ENCODE measurements around the gene GAPT. TPM values are rescaled to one million over a fixed set of nuclear protein-coding genes. Genes with fewer than 3 reads are reported as not detected.
A peak's percentile ranks its signal among the peaks of the same experiment; 100 is the strongest.

Gene GAPT
- polyA plus RNA-seq, 1 of the 3 experiments (the other 2 are of a cell fraction) = not detected

DNA sequence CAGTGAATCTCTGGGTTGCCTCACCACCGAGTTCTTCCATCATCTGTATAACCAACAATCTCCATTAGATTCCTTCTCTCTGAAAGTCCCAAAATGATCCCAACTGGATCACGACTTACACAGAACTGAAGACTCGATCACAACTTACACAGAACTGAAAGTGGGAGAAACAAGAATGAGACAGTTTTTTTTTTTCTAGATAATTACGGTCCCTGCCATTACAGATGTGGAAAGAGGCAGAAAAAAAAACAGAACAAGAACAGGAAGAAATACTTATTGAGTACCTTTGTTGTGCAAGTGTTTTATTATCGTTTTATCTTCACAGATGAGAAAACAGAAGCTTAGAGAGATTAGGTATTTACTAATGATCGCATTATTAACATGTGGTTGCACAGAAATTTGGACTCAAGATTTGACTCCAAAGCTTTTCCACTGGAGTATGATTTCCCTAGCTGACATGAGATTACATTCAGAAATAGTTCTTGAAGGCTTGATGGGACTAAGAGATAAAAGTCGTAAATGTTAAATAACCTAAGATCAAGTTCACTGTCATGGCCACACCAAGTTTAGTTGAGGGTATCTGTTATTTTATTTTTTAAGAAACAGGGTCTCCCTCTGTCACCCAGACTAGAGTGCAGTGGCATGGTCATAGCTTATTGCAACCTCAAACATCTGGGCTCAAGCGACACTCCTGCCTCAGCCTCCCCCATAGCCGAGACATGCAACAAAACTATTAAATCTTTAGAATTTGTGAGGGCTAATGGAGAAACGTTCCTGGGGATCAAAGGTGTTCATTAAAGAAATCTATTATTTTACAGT, 40.2 kb upstream of the GAPT start (continued):
- TF ChIP-seq, protein P1, sequence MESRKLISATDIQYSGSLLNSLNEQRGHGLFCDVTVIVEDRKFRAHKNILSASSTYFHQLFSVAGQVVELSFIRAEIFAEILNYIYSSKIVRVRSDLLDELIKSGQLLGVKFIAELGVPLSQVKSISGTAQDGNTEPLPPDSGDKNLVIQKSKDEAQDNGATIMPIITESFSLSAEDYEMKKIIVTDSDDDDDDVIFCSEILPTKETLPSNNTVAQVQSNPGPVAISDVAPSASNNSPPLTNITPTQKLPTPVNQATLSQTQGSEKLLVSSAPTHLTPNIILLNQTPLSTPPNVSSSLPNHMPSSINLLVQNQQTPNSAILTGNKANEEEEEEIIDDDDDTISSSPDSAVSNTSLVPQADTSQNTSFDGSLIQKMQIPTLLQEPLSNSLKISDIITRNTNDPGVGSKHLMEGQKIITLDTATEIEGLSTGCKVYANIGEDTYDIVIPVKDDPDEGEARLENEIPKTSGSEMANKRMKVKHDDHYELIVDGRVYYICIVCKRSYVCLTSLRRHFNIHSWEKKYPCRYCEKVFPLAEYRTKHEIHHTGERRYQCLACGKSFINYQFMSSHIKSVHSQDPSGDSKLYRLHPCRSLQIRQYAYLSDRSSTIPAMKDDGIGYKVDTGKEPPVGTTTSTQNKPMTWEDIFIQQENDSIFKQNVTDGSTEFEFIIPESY (IDR thresholded peaks at IDR 0.05; ENCODE audit: borderline replicate concordance, low read depth) = no peak

DNA sequence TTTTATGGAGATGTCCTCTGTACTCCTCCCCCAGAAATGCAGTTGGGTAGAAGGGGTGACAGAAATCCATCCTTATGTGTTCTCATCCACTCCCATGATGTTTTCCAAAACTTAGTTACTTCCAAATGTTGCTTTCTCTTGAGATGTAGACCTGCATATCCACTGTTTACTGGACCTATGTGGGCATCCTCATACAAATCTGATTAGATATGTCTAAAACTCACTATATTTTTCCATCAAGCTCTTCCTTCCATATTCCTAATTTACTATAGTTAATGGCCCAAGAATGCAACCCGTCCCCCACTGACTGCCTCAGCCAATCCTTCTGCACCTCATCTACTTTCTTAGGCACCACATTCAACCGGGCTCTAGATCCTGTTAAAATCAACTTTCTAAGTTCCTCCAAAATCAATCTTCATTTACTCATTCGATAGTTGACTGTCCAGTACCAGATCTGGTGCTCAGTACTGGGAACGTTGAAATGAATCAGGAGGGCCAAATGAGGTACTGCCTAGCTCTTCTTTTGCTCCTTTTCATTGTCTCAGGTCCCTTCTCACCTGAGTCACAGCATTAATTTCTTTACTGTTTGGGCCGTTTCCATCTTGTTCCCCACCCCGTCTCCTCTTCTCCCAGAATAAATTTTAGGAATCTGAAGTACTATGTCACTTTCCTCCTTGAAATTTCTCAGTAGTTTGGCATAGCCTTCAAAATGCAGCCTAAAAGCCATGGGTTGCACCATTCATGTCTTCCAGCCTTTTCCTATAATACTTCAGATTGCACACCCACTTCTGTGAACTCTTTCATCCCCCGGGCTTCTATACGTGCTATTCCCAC, 39.3 kb upstream of the GAPT start:
- Histone ChIP-seq H3K79me2 (ENCODE audit: insufficient read depth) (peaks cover 33% of the 10 kb centered on the region), H3K27me3 (ENCODE audit: insufficient read depth) (no peaks in the 10 kb centered on the region), H4K20me1 (ENCODE audit: insufficient read depth) (peaks cover 41% of the 10 kb centered on the region), H3K4me1 (ENCODE audit: control insufficient read depth in 1 of 2, insufficient read depth in 2 of 2, low read depth in 1 of 2, low read length in 1 of 2) (no peaks in the 10 kb centered on the region; a peak in 1 of 4 replicates), H2AFZ (ENCODE audit: low read depth) (no peak overlapping the region), H3K4me2 (no peak overlapping the region), H3K36me3 (replicated peaks in 1 of 2; ENCODE audit: control insufficient read depth in 1 of 2, insufficient read depth in 2 of 2, low read length in 1 of 2) (peaks cover 43 to 47% of the 10 kb centered on the region in 2 experiments), H3K9me2 (no peaks in the 10 kb centered on the region), H3F3A (replicated peaks; ENCODE audit: insufficient read depth) (peaks cover 70% of the 10 kb centered on the region), H3K9ac (no peak overlapping the region), H3K4me3 (ENCODE audit: low read depth in 2 of 2, low read length in 1 of 2) (no peak overlapping the region), H3K27ac (ENCODE audit: low read depth in 2 of 2, low read length in 1 of 2) (peak overlapping the region in 1 of 2 experiments; percentile 87; a peak in 1 of 4 replicates), H3K9me3 (no peaks in the 10 kb centered on the region)
- 94% methylated on average over 8 of the region's 8 CpGs for WGBS (ENCODE audit: low lambda C conversion rate)
- TF ChIP-seq RCOR1 (IDR thresholded peaks at IDR 0.05; ENCODE audit: low read length) = no peak
- TF ChIP-seq JUND (IDR thresholded peaks at IDR 0.05) = no peak
- TF ChIP-seq MXI1 (IDR thresholded peaks at IDR 0.05; ENCODE audit: low read depth, low read length) = no peak
- peak; percentile 10; the same call in 1 of the 2 replicates for TF ChIP-seq SMC3 (IDR thresholded peaks at IDR 0.05; ENCODE audit: low read depth, low read length)
- no peak for TF ChIP-seq FOSL2 (IDR thresholded peaks at IDR 0.05; ENCODE audit: borderline replicate concordance, low read depth)
- no peak for TF ChIP-seq GABPA (IDR thresholded peaks at IDR 0.05; ENCODE audit: low read depth)
- TF ChIP-seq, protein P2, sequence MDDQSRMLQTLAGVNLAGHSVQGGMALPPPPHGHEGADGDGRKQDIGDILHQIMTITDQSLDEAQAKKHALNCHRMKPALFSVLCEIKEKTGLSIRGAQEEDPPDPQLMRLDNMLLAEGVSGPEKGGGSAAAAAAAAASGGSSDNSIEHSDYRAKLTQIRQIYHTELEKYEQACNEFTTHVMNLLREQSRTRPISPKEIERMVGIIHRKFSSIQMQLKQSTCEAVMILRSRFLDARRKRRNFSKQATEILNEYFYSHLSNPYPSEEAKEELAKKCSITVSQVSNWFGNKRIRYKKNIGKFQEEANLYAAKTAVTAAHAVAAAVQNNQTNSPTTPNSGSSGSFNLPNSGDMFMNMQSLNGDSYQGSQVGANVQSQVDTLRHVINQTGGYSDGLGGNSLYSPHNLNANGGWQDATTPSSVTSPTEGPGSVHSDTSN (IDR thresholded peaks at IDR 0.05) = no peak
- TF ChIP-seq POLR2AphosphoS5 (IDR thresholded peaks at IDR 0.05; ENCODE audit: low read depth, low read length) = peak; percentile 0; the same call in 1 of the 2 replicates
- TF ChIP-seq, protein P3, sequence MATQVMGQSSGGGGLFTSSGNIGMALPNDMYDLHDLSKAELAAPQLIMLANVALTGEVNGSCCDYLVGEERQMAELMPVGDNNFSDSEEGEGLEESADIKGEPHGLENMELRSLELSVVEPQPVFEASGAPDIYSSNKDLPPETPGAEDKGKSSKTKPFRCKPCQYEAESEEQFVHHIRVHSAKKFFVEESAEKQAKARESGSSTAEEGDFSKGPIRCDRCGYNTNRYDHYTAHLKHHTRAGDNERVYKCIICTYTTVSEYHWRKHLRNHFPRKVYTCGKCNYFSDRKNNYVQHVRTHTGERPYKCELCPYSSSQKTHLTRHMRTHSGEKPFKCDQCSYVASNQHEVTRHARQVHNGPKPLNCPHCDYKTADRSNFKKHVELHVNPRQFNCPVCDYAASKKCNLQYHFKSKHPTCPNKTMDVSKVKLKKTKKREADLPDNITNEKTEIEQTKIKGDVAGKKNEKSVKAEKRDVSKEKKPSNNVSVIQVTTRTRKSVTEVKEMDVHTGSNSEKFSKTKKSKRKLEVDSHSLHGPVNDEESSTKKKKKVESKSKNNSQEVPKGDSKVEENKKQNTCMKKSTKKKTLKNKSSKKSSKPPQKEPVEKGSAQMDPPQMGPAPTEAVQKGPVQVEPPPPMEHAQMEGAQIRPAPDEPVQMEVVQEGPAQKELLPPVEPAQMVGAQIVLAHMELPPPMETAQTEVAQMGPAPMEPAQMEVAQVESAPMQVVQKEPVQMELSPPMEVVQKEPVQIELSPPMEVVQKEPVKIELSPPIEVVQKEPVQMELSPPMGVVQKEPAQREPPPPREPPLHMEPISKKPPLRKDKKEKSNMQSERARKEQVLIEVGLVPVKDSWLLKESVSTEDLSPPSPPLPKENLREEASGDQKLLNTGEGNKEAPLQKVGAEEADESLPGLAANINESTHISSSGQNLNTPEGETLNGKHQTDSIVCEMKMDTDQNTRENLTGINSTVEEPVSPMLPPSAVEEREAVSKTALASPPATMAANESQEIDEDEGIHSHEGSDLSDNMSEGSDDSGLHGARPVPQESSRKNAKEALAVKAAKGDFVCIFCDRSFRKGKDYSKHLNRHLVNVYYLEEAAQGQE (IDR thresholded peaks at IDR 0.05; ENCODE audit: low read depth, low read length) = no peak
- TF ChIP-seq, protein P4, sequence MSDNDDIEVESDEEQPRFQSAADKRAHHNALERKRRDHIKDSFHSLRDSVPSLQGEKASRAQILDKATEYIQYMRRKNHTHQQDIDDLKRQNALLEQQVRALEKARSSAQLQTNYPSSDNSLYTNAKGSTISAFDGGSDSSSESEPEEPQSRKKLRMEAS (IDR thresholded peaks at IDR 0.05; ENCODE audit: low read depth) = no peak
- CTCF ChIA-PET = interaction anchor here (1.0 to 6.9 kb wide), 2 partner anchors 9 to 495 kb away, joined by 3 to 45 read pairs; partner anchors contain the start of gene PLK2
- DNase-seq = no peak
- POLR2A ChIA-PET = no interaction called here

All from SK-N-SH (cell line).